GM19328 (cell line): ENCODE results near the gene H6PD.

Experiments
- ATAC-seq: cut with Tn5 transposase; IDR thresholded peaks from one replicate; pipeline ENCODE4 v1.9.1; 2021; ENCODE audit warnings: mild to moderate bottlenecking, moderate library complexity; ENCODE audit not compliant: unreplicated experiment

H6PD gene

GRCh38 chr1:9234223-9235095 is at the start of gene H6PD:
H6PD (plus strand) TSS chr1:9234774; CDS start chr1:9244935, 10,161 bp downstream.
- ATAC-seq = peak; percentile 71

GRCh38 chr1:9186082-9186859 is 48.3 kb upstream of the H6PD start:
- ATAC-seq = no peak

- ATAC-seq = no peak
Measured at GRCh38 chr1:9187004-9187403, 47.6 kb upstream of the H6PD start.

GRCh38 chr1:9190234-9190633 is 44.3 kb upstream of the H6PD start:
- no peak for ATAC-seq

- ATAC-seq = no peak
Measured at GRCh38 chr1:9191231-9191630, 43.3 kb upstream of the H6PD start.

GRCh38 chr1:9192578-9193232 is 41.9 kb upstream of the H6PD start:
- ATAC-seq = no peak

GRCh38 chr1:9193233-9193625 is 41.3 kb upstream of the H6PD start:
- no peak for ATAC-seq

- ATAC-seq = no peak
Measured at GRCh38 chr1:9194024-9194423, 40.5 kb upstream of the H6PD start.

- ATAC-seq = no peak
Measured at GRCh38 chr1:9195651-9196050, 38.9 kb upstream of the H6PD start.

- no peak for ATAC-seq
Measured at GRCh38 chr1:9196129-9197040, 38.2 kb upstream of the H6PD start.

GRCh38 chr1:9197186-9198099 is 37.1 kb upstream of the H6PD start:
- no peak for ATAC-seq

- no peak for ATAC-seq
Measured at GRCh38 chr1:9198538-9199361, 35.8 kb upstream of the H6PD start.

GRCh38 chr1:9200441-9200840 is 34.1 kb upstream of the H6PD start:
- ATAC-seq = no peak

GRCh38 chr1:9201401-9202239 is 33.0 kb upstream of the H6PD start:
- ATAC-seq = no peak

- ATAC-seq = no peak
Measured at GRCh38 chr1:9202240-9202870, 32.2 kb upstream of the H6PD start.

- ATAC-seq = no peak
Measured at GRCh38 chr1:9203511-9203982, 31.0 kb upstream of the H6PD start.

GRCh38 chr1:9204156-9204720 is 30.3 kb upstream of the H6PD start:
- ATAC-seq = no peak
